Loucy (cell line): ENCODE measurements around the gene XIRP2.

ENCODE experiments used
- CTCF ChIP-seq: fragments of 200-600 bp; sonication (generic); conservative IDR thresholded peaks from 2 replicates; pipeline ENCODE4 v1.5.1; 2014; ENCODE audit warnings: mild to moderate bottlenecking, antibody characterized with exemption, low read length
- EZH2phosphoT487 ChIP-seq: fragments of 200-600 bp; IDR thresholded peaks from 2 replicates; pipeline ENCODE4 v1.6.1; 2018; ENCODE audit warnings: antibody characterized with exemption, mild to moderate bottlenecking, moderate library complexity, borderline replicate concordance

GRCh38 chr2:167110345-167110744 is 222.1 kb downstream of the XIRP2 start:
- TF ChIP-seq CTCF (no peak), EZH2phosphoT487 (no peak)
